ENCODE data around the gene ARID3B.
"Not testable (repeated sequence)": the region's sequence is repeated elsewhere in the genome, so short reads cannot be mapped to it uniquely, and the experiment has no call there.

Gene ARID3B

GRCh38 chr15:74625693-74626092, 84.7 kb downstream of the ARID3B start:
- DNase-seq: no peak

- DNase-seq: no peak
Measured at GRCh38 chr15:74626336-74626735, 85.3 kb downstream of the ARID3B start.

- DNase-seq: no peak
Measured at GRCh38 chr15:74626752-74627692, 86.0 kb downstream of the ARID3B start.

GRCh38 chr15:74627766-74628165, 86.7 kb downstream of the ARID3B start:
- no peak for DNase-seq

- no peak for DNase-seq
Measured at GRCh38 chr15:74628199-74628598, 87.2 kb downstream of the ARID3B start.

GRCh38 chr15:74628949-74629348, 87.9 kb downstream of the ARID3B start:
- no peak for DNase-seq

GRCh38 chr15:74629696-74630095, 88.7 kb downstream of the ARID3B start:
- DNase-seq: not testable (repeated sequence)

GRCh38 chr15:74630284-74631086, 89.5 kb downstream of the ARID3B start:
- DNase-seq: no peak

- DNase-seq: no peak
Measured at GRCh38 chr15:74631087-74631385, 90.0 kb downstream of the ARID3B start.

- DNase-seq: no peak
Measured at GRCh38 chr15:74631408-74631807, 90.4 kb downstream of the ARID3B start.

GRCh38 chr15:74631935-74632560, 91.0 kb downstream of the ARID3B start:
- DNase-seq: peak; percentile 47 to 51

- no peak for DNase-seq
Measured at GRCh38 chr15:74632601-74633000, 91.6 kb downstream of the ARID3B start.

- DNase-seq: no peak
Measured at GRCh38 chr15:74633781-74634180, 92.8 kb downstream of the ARID3B start.

- DNase-seq: peak; percentile 69
Measured at GRCh38 chr15:74635228-74635627, 94.2 kb downstream of the ARID3B start.

- no peak for DNase-seq
Measured at GRCh38 chr15:74636984-74637383, 96.0 kb downstream of the ARID3B start.

- no peak for DNase-seq
Measured at GRCh38 chr15:74641151-74641550, 100.1 kb downstream of the ARID3B start.

GRCh38 chr15:74642348-74642733, 101.3 kb downstream of the ARID3B start:
- DNase-seq: no peak

GRCh38 chr15:74642734-74643664, 102.0 kb downstream of the ARID3B start:
- no peak for DNase-seq

- DNase-seq: no peak
Measured at GRCh38 chr15:74643665-74644204, 102.7 kb downstream of the ARID3B start.

- no peak for DNase-seq
Measured at GRCh38 chr15:74646480-74646879, 105.5 kb downstream of the ARID3B start.
